ENCODE measurements around the gene OR10AD1. TPM values are rescaled to one million over a fixed set of nuclear protein-coding genes. Genes with fewer than 3 reads are reported as not detected.

Gene OR10AD1
- total RNA-seq, 2 experiments from 2014 or later: not detected

GRCh38 chr12:48202766-48203165 lies 326 bp downstream of the OR10AD1 start:
- POLR2A ChIA-PET: no interaction called here
- H3K36me3 ChIP-seq (ENCODE audit: insufficient read depth, low read length): peaks cover 7% of the 10 kb centered on the region
- ATAC-seq (ENCODE audit: poor library complexity) (no peak), DNase-seq (no peak)
- peaks cover 21% of the 10 kb centered on the region for H3K9me3 Mint-ChIP-seq
- peaks cover 92% of the 10 kb centered on the region for H3K36me3 Mint-ChIP-seq (ENCODE audit: low read depth)
- peaks cover 19 to 44% of the 10 kb centered on the region in 2 experiments for H3K9me3 ChIP-seq (ENCODE audit: control insufficient read depth in 1 of 2, insufficient read depth in 1 of 2, low read length in 2 of 2)
- H3K4me1 ChIP-seq (ENCODE audit: insufficient read depth, low read length): peaks cover 34% of the 10 kb centered on the region
- peaks cover 54% of the 10 kb centered on the region for H3K4me1 Mint-ChIP-seq (ENCODE audit: low read depth)
- intact Hi-C loops (cut with DNase I, micrococcal nuclease): loop anchor here in 1 of 2 experiments (5.0 kb wide), 1 partner anchor 145 kb away; no protein-coding TSS in a partner anchor
- no peaks in the 10 kb centered on the region for H3K27me3 ChIP-seq (ENCODE audit: control insufficient read depth in 1 of 2, insufficient read depth in 2 of 2, low read length in 2 of 2)
- no peak overlapping the region for H3K27ac ChIP-seq (ENCODE audit: low read depth in 1 of 2, low read length in 2 of 2)
- no peak overlapping the region for H3K4me3 Mint-ChIP-seq
- H3K27me3 Mint-ChIP-seq: no peaks in the 10 kb centered on the region
- CTCF ChIA-PET: no interaction called here
- peak overlapping the region; percentile 54 for H3K27ac Mint-ChIP-seq
- H3K4me3 ChIP-seq (ENCODE audit: low read length): no peak overlapping the region
- TF ChIP-seq, protein P1, sequence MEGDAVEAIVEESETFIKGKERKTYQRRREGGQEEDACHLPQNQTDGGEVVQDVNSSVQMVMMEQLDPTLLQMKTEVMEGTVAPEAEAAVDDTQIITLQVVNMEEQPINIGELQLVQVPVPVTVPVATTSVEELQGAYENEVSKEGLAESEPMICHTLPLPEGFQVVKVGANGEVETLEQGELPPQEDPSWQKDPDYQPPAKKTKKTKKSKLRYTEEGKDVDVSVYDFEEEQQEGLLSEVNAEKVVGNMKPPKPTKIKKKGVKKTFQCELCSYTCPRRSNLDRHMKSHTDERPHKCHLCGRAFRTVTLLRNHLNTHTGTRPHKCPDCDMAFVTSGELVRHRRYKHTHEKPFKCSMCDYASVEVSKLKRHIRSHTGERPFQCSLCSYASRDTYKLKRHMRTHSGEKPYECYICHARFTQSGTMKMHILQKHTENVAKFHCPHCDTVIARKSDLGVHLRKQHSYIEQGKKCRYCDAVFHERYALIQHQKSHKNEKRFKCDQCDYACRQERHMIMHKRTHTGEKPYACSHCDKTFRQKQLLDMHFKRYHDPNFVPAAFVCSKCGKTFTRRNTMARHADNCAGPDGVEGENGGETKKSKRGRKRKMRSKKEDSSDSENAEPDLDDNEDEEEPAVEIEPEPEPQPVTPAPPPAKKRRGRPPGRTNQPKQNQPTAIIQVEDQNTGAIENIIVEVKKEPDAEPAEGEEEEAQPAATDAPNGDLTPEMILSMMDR (IDR thresholded peaks at IDR 0.05): no peak

GRCh38 chr12:48201516-48201915 lies 1.6 kb downstream of the OR10AD1 start:
- Histone ChIP-seq H3K36me3 (ENCODE audit: insufficient read depth, low read length) (peaks cover 7% of the 10 kb centered on the region), H3K27me3 (ENCODE audit: control insufficient read depth in 1 of 2, insufficient read depth in 2 of 2, low read length in 2 of 2) (no peaks in the 10 kb centered on the region), H3K4me3 (ENCODE audit: low read length) (no peak overlapping the region), H3K9me3 (ENCODE audit: control insufficient read depth in 1 of 2, insufficient read depth in 1 of 2, low read length in 2 of 2) (peaks cover 15 to 31% of the 10 kb centered on the region in 2 experiments), H3K4me1 (ENCODE audit: insufficient read depth, low read length) (peaks cover 39% of the 10 kb centered on the region), H3K27ac (ENCODE audit: low read depth in 1 of 2, low read length in 2 of 2) (no peak overlapping the region)
- intact Hi-C loops (cut with DNase I, micrococcal nuclease): loop anchor here in 1 of 2 experiments (5.0 kb wide), 1 partner anchor 146 kb away; no protein-coding TSS in a partner anchor
- ChIA-PET CTCF (interaction anchor here (5.2 kb wide), 1 partner anchor 12 kb away, joined by 25 read pairs; no protein-coding TSS in a partner anchor), POLR2A (interaction anchor here (5.4 kb wide), 1 partner anchor 11 kb away, joined by 44 read pairs; no protein-coding TSS in a partner anchor)
- no peak for ATAC-seq (ENCODE audit: poor library complexity)
- no peaks in the 10 kb centered on the region for H3K27me3 Mint-ChIP-seq
- H3K4me1 Mint-ChIP-seq (ENCODE audit: low read depth): peaks cover 54% of the 10 kb centered on the region
- H3K36me3 Mint-ChIP-seq (ENCODE audit: low read depth): peaks cover 79% of the 10 kb centered on the region
- no peak for DNase-seq
- TF ChIP-seq, protein P1 (IDR thresholded peaks at IDR 0.05): no peak
- H3K4me3 Mint-ChIP-seq: peak overlapping the region; percentile 36
- H3K27ac Mint-ChIP-seq: peak overlapping the region; percentile 54
- peaks cover 15% of the 10 kb centered on the region for H3K9me3 Mint-ChIP-seq

- H3K4me3 Mint-ChIP-seq: peak overlapping the region; percentile 86
- H3K36me3 ChIP-seq (ENCODE audit: insufficient read depth, low read length): peaks cover 7% of the 10 kb centered on the region
- peaks cover 15 to 27% of the 10 kb centered on the region in 2 experiments for H3K9me3 ChIP-seq (ENCODE audit: control insufficient read depth in 1 of 2, insufficient read depth in 1 of 2, low read length in 2 of 2)
Observed at GRCh38 chr12:48201091-48201490, 2.0 kb downstream of the OR10AD1 start.

More at GRCh38 chr12:48201091-48201490, 2.0 kb downstream of the OR10AD1 start:
- Mint-ChIP-seq H3K27me3 (no peaks in the 10 kb centered on the region), H3K36me3 (ENCODE audit: low read depth) (peaks cover 75% of the 10 kb centered on the region), H3K4me1 (ENCODE audit: low read depth) (peaks cover 54% of the 10 kb centered on the region), H3K27ac (peak overlapping the region; percentile 87), H3K9me3 (peaks cover 13% of the 10 kb centered on the region)
- H3K4me1 ChIP-seq (ENCODE audit: insufficient read depth, low read length): peaks cover 39% of the 10 kb centered on the region
- H3K27ac ChIP-seq (ENCODE audit: low read depth in 1 of 2, low read length in 2 of 2): peak overlapping the region in 1 of 2 donors; percentile 99
- H3K4me3 ChIP-seq (ENCODE audit: low read length): no peak overlapping the region
- no peaks in the 10 kb centered on the region for H3K27me3 ChIP-seq (ENCODE audit: control insufficient read depth in 1 of 2, insufficient read depth in 2 of 2, low read length in 2 of 2)
- POLR2A ChIA-PET: interaction anchor here (5.4 to 5.5 kb wide), 2 partner anchors 12 to 17 kb away, joined by 44 to 73 read pairs; partner anchors contain the start of gene CCDC184
- CTCF ChIA-PET: interaction anchor here (5.2 kb wide), 1 partner anchor 11 kb away, joined by 25 read pairs; no protein-coding TSS in a partner anchor
- intact Hi-C loops (cut with DNase I, micrococcal nuclease): loop anchor here in 1 of 2 experiments (5.0 kb wide), 1 partner anchor 146 kb away; no protein-coding TSS in a partner anchor
- TF ChIP-seq, protein P1 (IDR thresholded peaks at IDR 0.05): no peak
- no peak for DNase-seq
- no peak for ATAC-seq (ENCODE audit: poor library complexity)

Measured in CD4-positive, alpha-beta T cell (primary cell).